B cell (primary cell): ENCODE measurements around the gene COPS7B. TPM values are rescaled to one million over a fixed set of nuclear protein-coding genes. Genes with fewer than 3 reads are reported as not detected.

Experiments
- ATAC-seq: fragments of 200-7000 bp; cut with Tn5 transposase; one replicate; pipeline ENCODE4 v1.10.0; 2021; ENCODE audit warnings: low read depth, mild to moderate bottlenecking, moderate number of reproducible peaks, moderate library complexity
- CTCF ChIA-PET: fragments of 350-600 bp; sonication (Branson Sonifier 250); formaldehyde crosslinking; loops from one replicate; lab custom pipeline; 2021; ENCODE audit warnings: antibody characterized with exemption, inconsistent platforms; lab: Charles Lee
- POLR2A ChIA-PET: fragments of 350-600 bp; sonication (Branson Sonifier 250); formaldehyde crosslinking; loops from one replicate; lab custom pipeline; 2021; ENCODE audit warnings: antibody characterized with exemption; lab: Charles Lee
- DNase-seq: peaks from one replicate; pipeline ENCODE4 v3.0.0; 2013
- H2AFZ ChIP-seq: 2 replicates; pipeline ENCODE4 v1.6.1; 2012; ENCODE audit warnings: mild to moderate bottlenecking, low read depth, low read length; ENCODE audit not compliant: insufficient read depth, poor library complexity, severe bottlenecking
- H3K27ac ChIP-seq, 2 donors: 1 replicate in 1 of 2; 2 replicates in 1 of 2; pipeline ENCODE4 v1.5.1; 2012 to 2013; ENCODE audit warnings: low read length in 2 of 2, mild to moderate bottlenecking in 2 of 2, moderate library complexity in 1 of 2
- H3K27me3 ChIP-seq, 4 experiments: fragments of 200-600 bp in 1 of 4; sonication (generic) in 1 of 4; replicated peaks in 1 of 4; 1 replicate in 2 of 4; 2 replicates in 2 of 4; pipeline versions ENCODE4 v1.6.1 to v1.7.0; 2013 to 2016; ENCODE audit warnings: low read length in 3 of 4, mild to moderate bottlenecking in 2 of 4, mixed read lengths in 1 of 4, moderate library complexity in 1 of 4; ENCODE audit not compliant: insufficient read depth in 4 of 4, control insufficient read depth in 3 of 4; ENCODE audit errors: control extremely low read depth in 1 of 4
- H3K36me3 ChIP-seq, 2 experiments: replicated peaks in 1 of 2; 1 replicate in 1 of 2; 2 replicates in 1 of 2; pipeline versions ENCODE4 v1.6.1 to v1.7.1; 2013; ENCODE audit warnings: low read length in 1 of 2; ENCODE audit not compliant: insufficient read depth in 2 of 2, control insufficient read depth in 1 of 2; ENCODE audit errors: control extremely low read depth in 1 of 2, extremely low read depth in 1 of 2
- H3K4me1 ChIP-seq, 2 donors: fragments of 200-600 bp in 1 of 2; sonication (generic) in 1 of 2; 1 replicate in 1 of 2; 2 replicates in 1 of 2; pipeline versions ENCODE4 v1.5.1 to v1.6.1; 2013 to 2017; ENCODE audit warnings: low read length in 2 of 2; ENCODE audit not compliant: control insufficient read depth in 2 of 2, insufficient read depth in 2 of 2
- H3K4me2 ChIP-seq: replicated peaks from 2 replicates; pipeline ENCODE3; 2012; ENCODE audit warnings: mild to moderate bottlenecking, low read depth, low read length; ENCODE audit not compliant: poor library complexity, severe bottlenecking
- H3K4me3 ChIP-seq, 5 experiments: fragments of 200-600 bp in 1 of 5; sonication (generic) in 1 of 5; 1 replicate in 3 of 5; 2 replicates in 2 of 5; pipeline versions ENCODE4 v1.5.1 to v1.7.0; 2011 to 2016; ENCODE audit warnings: low read length in 4 of 5, mild to moderate bottlenecking in 4 of 5, low read depth in 2 of 5, control low read depth in 1 of 5, moderate library complexity in 1 of 5; ENCODE audit not compliant: insufficient read depth in 1 of 5; ENCODE audit errors: control extremely low read depth in 1 of 5, extremely low read depth in 1 of 5
- H3K79me2 ChIP-seq: fragments of 200-600 bp; sonication (generic); one replicate; pipeline ENCODE4 v1.6.0; 2016; ENCODE audit warnings: low read length; ENCODE audit not compliant: control insufficient read depth, insufficient read depth
- H3K9ac ChIP-seq: fragments of 200-600 bp; sonication (generic); 2 replicates; pipeline ENCODE4 v1.6.1; 2017; ENCODE audit warnings: mild to moderate bottlenecking, low read length, moderate library complexity
- H3K9me3 ChIP-seq, 3 donors: one replicate each; pipeline versions ENCODE4 v1.6.1 to v1.7.1; 2013; ENCODE audit warnings: low read length in 2 of 3; ENCODE audit not compliant: control insufficient read depth in 2 of 3, insufficient read depth in 1 of 3; ENCODE audit errors: control extremely low read depth in 1 of 3
- H4K20me1 ChIP-seq: 2 replicates; pipeline ENCODE4 v1.6.0; 2012; ENCODE audit warnings: mild to moderate bottlenecking, low read length; ENCODE audit not compliant: insufficient read depth, control insufficient read depth, poor library complexity, severe bottlenecking
- H3K27ac Mint-ChIP-seq: one replicate; pipeline ENCODE4 v1.8.0; 2021; ENCODE audit warnings: mixed read lengths
- H3K27me3 Mint-ChIP-seq: one replicate; pipeline ENCODE4 v1.8.0; 2021; ENCODE audit warnings: mixed read lengths
- H3K4me1 Mint-ChIP-seq: one replicate; pipeline ENCODE4 v1.8.0; 2021; ENCODE audit warnings: mixed read lengths
- H3K4me3 Mint-ChIP-seq: one replicate; pipeline ENCODE4 v1.8.0; 2021; ENCODE audit warnings: mixed read lengths
- H3K9me3 Mint-ChIP-seq: one replicate; pipeline ENCODE4 v1.8.0; 2022; ENCODE audit warnings: mixed read lengths; ENCODE audit not compliant: insufficient read depth
- EZH2 ChIP-seq: IDR thresholded peaks from 2 replicates; pipeline ENCODE4 v1.6.1; 2012; ENCODE audit warnings: borderline replicate concordance, low read depth, mild to moderate bottlenecking, moderate library complexity, low read length; ENCODE audit not compliant: insufficient read depth, poor library complexity, severe bottlenecking
- WGBS: methylation state at CpG from one replicate; pipeline ENCODE4 v1.1.5; 2013; ENCODE audit warnings: missing lambda C conversion rate; ENCODE audit not compliant: insufficient coverage; 5-methylcytosine and 5-hydroxymethylcytosine counted together
- intact Hi-C: fragments of 100-400 bp; cut with micrococcal nuclease; formaldehyde crosslinking; loops from one replicate; pipeline ENCODE4 v1.10.0; 2022
- polyA plus RNA-seq: library from polyadenylated mRNA; depleted of rRNA; stranded (reverse); fragments of >200 nt; gene quantifications from 2 replicates; pipeline ENCODE4 v1.2.3, GENCODE V29; 2012
- total RNA-seq, 2 donors: library from RNA; stranded (reverse); fragments of 120-200 nt in 1 of 2; gene quantifications; 1 replicate in 1 of 2; 2 replicates in 1 of 2; pipeline versions ENCODE4 v1.2.3 to v1.2.4, GENCODE V29; 2013 to 2022
- TF ChIP-seq, protein P1 (sequence below): fragments of 200-600 bp; IDR thresholded peaks from one replicate; pipeline ENCODE4 v1.8.0; 2022; ENCODE audit warnings: antibody characterized with exemption, mild to moderate bottlenecking

Gene COPS7B
- total and polyA plus RNA-seq, 2 donors (not counting 1 experiment from before 2014, with no cell fraction given) = 52.7 to 70.8 TPM

DNA sequence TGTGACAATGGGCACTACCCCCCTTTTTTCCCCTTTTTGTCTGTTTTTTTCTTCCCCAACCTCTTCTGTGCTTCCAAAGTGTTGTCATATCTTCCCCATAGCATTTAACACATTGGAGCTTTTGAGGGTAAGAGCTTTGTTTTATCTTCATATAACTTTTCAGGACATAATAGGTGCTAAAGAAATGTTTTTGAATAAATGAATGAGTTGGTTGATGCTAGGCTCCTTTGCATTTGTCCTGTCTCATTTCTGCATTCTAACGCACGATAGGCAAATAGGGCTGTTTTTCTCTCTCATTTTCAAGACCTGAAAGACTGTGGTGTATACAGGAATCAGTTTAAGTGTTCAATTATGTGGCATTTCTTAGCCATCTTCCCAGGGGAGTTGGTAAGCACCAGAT, 832 bp upstream of the COPS7B start:
- DNase-seq (peak; percentile 15), ATAC-seq (no peak)
- Histone ChIP-seq H3K4me2 (peak overlapping the region; percentile 94), H4K20me1 (no peaks in the 10 kb centered on the region), H3K9me3 (no peaks in the 10 kb centered on the region), H3K36me3 (peaks cover 2 to 8% of the 10 kb centered on the region in 2 experiments), H3K27me3 (no peaks in the 10 kb centered on the region), H3K4me1 (peaks cover 33 to 34% of the 10 kb centered on the region in 2 donors), H2AFZ (peak overlapping the region; percentile 95), H3K79me2 (peaks cover 89% of the 10 kb centered on the region), H3K27ac (peak overlapping the region in 1 of 2 donors; percentile 73), H3K4me3 (no peak overlapping the region), H3K9ac (peak overlapping the region; percentile 88)
- intact Hi-C loops = no loop called here
- peak overlapping the region; percentile 85 for H3K4me3 Mint-ChIP-seq
- ChIA-PET POLR2A (interaction anchor here (0.5 to 2.0 kb wide), 5 partner anchors 64 to 113 kb away, joined by 3 to 6 read pairs (median 3); no protein-coding TSS in a partner anchor), CTCF (interaction anchor here (0.8 to 2.7 kb wide), 10 partner anchors 11 to 322 kb away, joined by 3 to 12 read pairs (median 4); no protein-coding TSS in a partner anchor)
- peaks cover 73% of the 10 kb centered on the region for H3K4me1 Mint-ChIP-seq
- TF ChIP-seq, protein P1, sequence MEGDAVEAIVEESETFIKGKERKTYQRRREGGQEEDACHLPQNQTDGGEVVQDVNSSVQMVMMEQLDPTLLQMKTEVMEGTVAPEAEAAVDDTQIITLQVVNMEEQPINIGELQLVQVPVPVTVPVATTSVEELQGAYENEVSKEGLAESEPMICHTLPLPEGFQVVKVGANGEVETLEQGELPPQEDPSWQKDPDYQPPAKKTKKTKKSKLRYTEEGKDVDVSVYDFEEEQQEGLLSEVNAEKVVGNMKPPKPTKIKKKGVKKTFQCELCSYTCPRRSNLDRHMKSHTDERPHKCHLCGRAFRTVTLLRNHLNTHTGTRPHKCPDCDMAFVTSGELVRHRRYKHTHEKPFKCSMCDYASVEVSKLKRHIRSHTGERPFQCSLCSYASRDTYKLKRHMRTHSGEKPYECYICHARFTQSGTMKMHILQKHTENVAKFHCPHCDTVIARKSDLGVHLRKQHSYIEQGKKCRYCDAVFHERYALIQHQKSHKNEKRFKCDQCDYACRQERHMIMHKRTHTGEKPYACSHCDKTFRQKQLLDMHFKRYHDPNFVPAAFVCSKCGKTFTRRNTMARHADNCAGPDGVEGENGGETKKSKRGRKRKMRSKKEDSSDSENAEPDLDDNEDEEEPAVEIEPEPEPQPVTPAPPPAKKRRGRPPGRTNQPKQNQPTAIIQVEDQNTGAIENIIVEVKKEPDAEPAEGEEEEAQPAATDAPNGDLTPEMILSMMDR = no peak
- no peak for TF ChIP-seq EZH2
- 73% methylated on average over 2 of the region's 2 CpGs for WGBS
- H3K27ac Mint-ChIP-seq = peak overlapping the region; percentile 90
- no peaks in the 10 kb centered on the region for H3K9me3 Mint-ChIP-seq
- no peaks in the 10 kb centered on the region for H3K27me3 Mint-ChIP-seq

DNA sequence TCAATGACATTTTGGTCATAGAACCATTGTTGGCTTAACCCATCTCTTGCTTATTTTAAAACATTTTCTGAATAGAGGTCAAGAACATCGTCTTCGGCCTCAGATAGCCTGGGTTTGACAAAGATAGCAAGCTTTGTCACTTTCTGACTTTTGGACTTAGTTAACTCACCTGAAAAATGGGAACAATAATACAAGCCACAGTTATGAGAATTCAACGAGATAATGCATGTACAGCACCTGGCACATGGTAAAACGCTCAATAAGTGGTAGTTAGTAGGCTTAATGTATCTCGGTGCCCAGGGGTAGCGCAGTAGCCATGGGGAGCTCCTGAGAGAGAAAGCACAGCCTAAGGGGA, 446 bp upstream of the COPS7B start:
- Mint-ChIP-seq H3K9me3 (no peaks in the 10 kb centered on the region), H3K27me3 (no peaks in the 10 kb centered on the region), H3K4me1 (peaks cover 73% of the 10 kb centered on the region), H3K4me3 (peak overlapping the region; percentile 85), H3K27ac (peak overlapping the region; percentile 90)
- Histone ChIP-seq H3K27ac (peak overlapping the region; percentile 38 to 73), H3K79me2 (peaks cover 88% of the 10 kb centered on the region), H3K9me3 (no peaks in the 10 kb centered on the region), H3K36me3 (peaks cover 2 to 8% of the 10 kb centered on the region in 2 experiments), H3K9ac (peak overlapping the region; percentile 88), H3K27me3 (no peaks in the 10 kb centered on the region), H2AFZ (peak overlapping the region; percentile 95), H3K4me3 (peak overlapping the region; percentile 37 to 92 (median 85)), H4K20me1 (no peaks in the 10 kb centered on the region), H3K4me2 (peak overlapping the region; percentile 94), H3K4me1 (peaks cover 32% of the 10 kb centered on the region in 2 donors)
- POLR2A ChIA-PET = interaction anchor here (0.5 to 2.0 kb wide), 6 partner anchors 72 to 172 kb away, joined by 3 to 6 read pairs (median 3); no protein-coding TSS in a partner anchor
- TF ChIP-seq EZH2 = no peak
- TF ChIP-seq, protein P1 = no peak
- CTCF ChIA-PET = interaction anchor here (0.8 to 2.7 kb wide), 9 partner anchors 10 to 322 kb away, joined by 3 to 12 read pairs (median 5); no protein-coding TSS in a partner anchor
- ATAC-seq (no peak), DNase-seq (no peak)
- intact Hi-C loops = loop anchor here (1.0 kb wide), 2 partner anchors 137 to 171 kb away; no protein-coding TSS in a partner anchor
- WGBS = 53% methylated on average over 5 of the region's 6 CpGs
